K562 (cell line): ENCODE measurements around the gene MBD2. TPM values are rescaled to one million over a fixed set of nuclear protein-coding genes. Genes with fewer than 3 reads are reported as not detected.

Experiments
- ATAC-seq: fragments of 200-7000 bp; cut with Tn5 transposase; 3 replicates; pipeline ENCODE4 v1.9.1; 2020; ENCODE audit warnings: moderate library complexity
- BruUV-seq: library from RNA; stranded (reverse); fragments of 400-500 nt; replicated peaks from 2 replicates; lab custom pipeline; 2021; lab: Mats Ljungman, UMichigan
- CTCF ChIA-PET: fragments of 300-600 bp; formaldehyde crosslinking; extraction: SDS; loops from one replicate; lab custom pipeline; 2021; ENCODE audit warnings: low intra/inter-chr PET ratio; lab: Yijun Ruan, JAX
- POLR2A ChIA-PET: fragments of 300-600, 350-650 bp; sonication (Branson Sonifier 250); formaldehyde crosslinking; extraction: SDS; loops from one replicate; lab custom pipeline; 2021; ENCODE audit warnings: antibody characterized with exemption, inconsistent platforms; lab: Yijun Ruan, JAX
- DNase-seq, 4 experiments: peaks; one replicate each; pipeline versions ENCODE4 v3.0.0 to v3.0.0-alpha.2; 2011 to 2018; ENCODE audit warnings: low spot score in 3 of 4, mixed read lengths in 3 of 4; ENCODE audit errors: extremely low read depth in 1 of 4
- FAIRE-seq: peaks from 2 replicates; lab custom pipeline; 2011; peaks lifted over from hg19 to GRCh38; lab: Jason Lieb, UNC
- H2AFZ ChIP-seq: 2 replicates; pipeline ENCODE4 v1.6.0; 2011; ENCODE audit warnings: low read depth, low read length, control low read depth, inconsistent platforms
- H3K27ac ChIP-seq: fragments of 200-600 bp; 3 replicates; pipeline ENCODE4 v1.8.0; 2011; ENCODE audit warnings: low read depth, mild to moderate bottlenecking, control low read depth, inconsistent platforms, low read length, moderate library complexity, mixed read lengths; ENCODE audit errors: extremely low read depth
- H3K27me3 ChIP-seq, 2 experiments: fragments of 300-600 bp in 1 of 2; 2 replicates in 1 of 2; 3 replicates in 1 of 2; pipeline versions ENCODE4 v1.6.0 to v1.8.0; 2011; ENCODE audit warnings: inconsistent platforms in 2 of 2, low read length in 2 of 2, mild to moderate bottlenecking in 1 of 2, mixed read lengths in 1 of 2, moderate library complexity in 1 of 2; ENCODE audit not compliant: control insufficient read depth in 2 of 2, insufficient read depth in 2 of 2
- H3K36me3 ChIP-seq: fragments of 300-600 bp; 3 replicates; pipeline ENCODE4 v1.8.0; 2011; ENCODE audit warnings: mild to moderate bottlenecking, low read length, inconsistent platforms; ENCODE audit not compliant: control insufficient read depth, insufficient read depth
- H3K4me1 ChIP-seq, 2 experiments: fragments of 200-600 bp in 1 of 2; replicated peaks in 1 of 2; 2 replicates in 1 of 2; 3 replicates in 1 of 2; pipeline versions ENCODE4 v1.5.1 to v1.8.0; 2011; ENCODE audit warnings: inconsistent platforms in 2 of 2, low read length in 2 of 2, mild to moderate bottlenecking in 1 of 2, mixed read lengths in 1 of 2, moderate library complexity in 1 of 2; ENCODE audit not compliant: control insufficient read depth in 2 of 2, insufficient read depth in 2 of 2
- H3K4me2 ChIP-seq: 2 replicates; pipeline ENCODE4 v1.6.1; 2011; ENCODE audit warnings: low read length, control low read depth, inconsistent platforms, mixed read lengths; ENCODE audit not compliant: insufficient read depth
- H3K4me3 ChIP-seq: fragments of 200-600 bp; sonication (generic), shearing (Covaris generic); 2 replicates; pipeline ENCODE4 v1.5.1; 2016; ENCODE audit warnings: control low read depth, inconsistent platforms
- H3K79me2 ChIP-seq: fragments of 200-600 bp; 3 replicates; pipeline ENCODE4 v1.8.0; 2011; ENCODE audit warnings: low read length, inconsistent platforms; ENCODE audit not compliant: control insufficient read depth, insufficient read depth
- H3K9ac ChIP-seq, 2 experiments: 2 replicates each; pipeline versions ENCODE4 v1.6.0 to v1.6.1; 2011; ENCODE audit warnings: low read depth in 2 of 2, low read length in 2 of 2, control low read depth in 1 of 2, inconsistent platforms in 1 of 2, mild to moderate bottlenecking in 1 of 2, mixed read lengths in 1 of 2; ENCODE audit not compliant: insufficient read depth in 1 of 2
- H3K9me1 ChIP-seq: one replicate; pipeline ENCODE4 v1.6.0; 2011; ENCODE audit warnings: inconsistent platforms, mild to moderate bottlenecking, low read length, moderate library complexity; ENCODE audit not compliant: control insufficient read depth, insufficient read depth
- H3K9me3 ChIP-seq: replicated peaks from 2 replicates; pipeline ENCODE4 v1.5.1; 2011; ENCODE audit warnings: low read depth, low read length, inconsistent platforms; ENCODE audit not compliant: control insufficient read depth, insufficient read depth
- H4K20me1 ChIP-seq: replicated peaks from 2 replicates; pipeline ENCODE4 v1.6.1; 2011; ENCODE audit warnings: low read length, inconsistent platforms, mixed read lengths; ENCODE audit not compliant: control insufficient read depth, insufficient read depth
- CBFA2T2 ChIP-seq: fragments of 450-650 bp; conservative IDR thresholded peaks from 2 replicates; pipeline ENCODE4 v1.6.1; 2017; ENCODE audit warnings: mild to moderate bottlenecking
- KDM1A ChIP-seq, 2 experiments: fragments of 450-650 bp; IDR thresholded peaks; 2 replicates each; pipeline ENCODE4 v1.6.1; 2016; ENCODE audit warnings: mild to moderate bottlenecking in 2 of 2
- MCM7 ChIP-seq, 2 experiments: fragments of 450-650 bp; IDR thresholded peaks; 2 replicates each; pipeline ENCODE4 v1.6.1; 2016 to 2018
- NFIX ChIP-seq: fragments of 250-450 bp; sonication (Bioruptor Pico); IDR thresholded peaks from 2 replicates; pipeline ENCODE4 v1.4.0; 2020; ENCODE audit warnings: low read depth, mild to moderate bottlenecking, moderate library complexity
- POU5F1 ChIP-seq: fragments of 150-350 bp; IDR thresholded peaks from 2 replicates; pipeline ENCODE4 v1.6.1; 2014; ENCODE audit warnings: borderline replicate concordance, low read length, low read depth, mild to moderate bottlenecking; ENCODE audit not compliant: partially characterized antibody
- PTRF ChIP-seq: fragments of 450-650 bp; IDR thresholded peaks from 2 replicates; pipeline ENCODE4 v1.6.1; 2016; ENCODE audit warnings: mild to moderate bottlenecking, missing genetic modification characterization, missing compliant biosample characterization
- RAD51 ChIP-seq: fragments of 450-650 bp; IDR thresholded peaks from 2 replicates; pipeline ENCODE4 v1.7.1; 2016; ENCODE audit warnings: low read depth, mild to moderate bottlenecking, borderline replicate concordance
- SIN3A ChIP-seq, 2 experiments: fragments of 150-350 bp in 1 of 2; IDR thresholded peaks; 2 replicates each; pipeline ENCODE4 v1.6.1; 2011 to 2016; ENCODE audit warnings: borderline replicate concordance in 2 of 2, low read depth in 2 of 2, low read length in 2 of 2, mild to moderate bottlenecking in 2 of 2, moderate library complexity in 2 of 2; ENCODE audit not compliant: control insufficient read depth in 1 of 2
- TAF15 ChIP-seq: fragments of 200-400 bp; formaldehyde crosslinking; IDR thresholded peaks from 2 replicates; pipeline ENCODE4 v1.6.1; 2017; ENCODE audit warnings: mild to moderate bottlenecking, low read depth, low read length, moderate library complexity
- TOE1 ChIP-seq, 2 experiments: fragments of 450-650 bp in 1 of 2; sonication (generic) in 1 of 2; formaldehyde crosslinking in 1 of 2; IDR thresholded peaks; 2 replicates each; pipeline versions ENCODE4 v1.7.1 to v1.8.0; 2016 to 2022; ENCODE audit warnings: borderline replicate concordance in 2 of 2, mild to moderate bottlenecking in 2 of 2, antibody characterized with exemption in 1 of 2, inconsistent platforms in 1 of 2, low read depth in 1 of 2, missing genetic modification reagents in 1 of 2, moderate library complexity in 1 of 2
- ZNF197 ChIP-seq: fragments of 200-800 bp; sonication (Bioruptor generic); IDR thresholded peaks from 2 replicates; pipeline ENCODE4 v1.6.1; 2016; ENCODE audit warnings: low read depth, missing genetic modification characterization, missing compliant biosample characterization
- WGBS: fragments of 100-300 bp; shearing (Covaris generic); methylation state at CpG from one replicate; pipeline ENCODE4 v1.1.6; 2016; ENCODE audit warnings: low coverage, mixed read lengths; ENCODE audit not compliant: insufficient coverage; ENCODE audit errors: missing lambda C conversion rate; 5-methylcytosine and 5-hydroxymethylcytosine counted together
- in situ Hi-C: fragments of 300-500 bp; cut with MboI; formaldehyde crosslinking; loops from 4 replicates; pipeline ENCODE4 v1.15.0; 2018; ENCODE audit warnings: inconsistent platforms, mixed read lengths
- intact Hi-C: fragments of 100-400 bp; cut with micrococcal nuclease; formaldehyde crosslinking; loops from 2 replicates; pipeline ENCODE4 v1.14.2; 2022
- polyA plus RNA-seq, 8 experiments: library from polyadenylated mRNA; depleted of rRNA in 4 of 8; stranded (reverse) in 5 of 8; unstranded in 3 of 8; fragments of >200 nt; fragmentation: Nextera tagmentation in 2 of 8; fragmentation: Illumina TruSeq in 1 of 8; extraction: Ambion mirVana in 2 of 8; extraction: Trizol in 1 of 8; gene quantifications; 2 replicates each; pipeline versions ENCODE4 v1.2.1 to v1.2.3, GENCODE V29; 2011 to 2014; ENCODE audit warnings: inconsistent platforms in 1 of 8, missing spikeins in 1 of 8
- total RNA-seq, 7 experiments: library from RNA; depleted of rRNA in 6 of 7; stranded (reverse); fragments of >200 nt in 6 of 7; fragmentation: Illumina TruSeq in 2 of 7; extraction: Trizol in 2 of 7; gene quantifications; 2 replicates each; pipeline versions ENCODE4 v1.2.1 to v1.2.3, GENCODE V29; 2011 to 2021; ENCODE audit warnings: low replicate concordance in 1 of 7

Gene MBD2
- total and polyA plus RNA-seq, 9 of the 15 experiments (the other 6 are each of a cell fraction or from before 2014, with no cell fraction given): 4.4 to 40.2 (median 13.9) TPM

DNA sequence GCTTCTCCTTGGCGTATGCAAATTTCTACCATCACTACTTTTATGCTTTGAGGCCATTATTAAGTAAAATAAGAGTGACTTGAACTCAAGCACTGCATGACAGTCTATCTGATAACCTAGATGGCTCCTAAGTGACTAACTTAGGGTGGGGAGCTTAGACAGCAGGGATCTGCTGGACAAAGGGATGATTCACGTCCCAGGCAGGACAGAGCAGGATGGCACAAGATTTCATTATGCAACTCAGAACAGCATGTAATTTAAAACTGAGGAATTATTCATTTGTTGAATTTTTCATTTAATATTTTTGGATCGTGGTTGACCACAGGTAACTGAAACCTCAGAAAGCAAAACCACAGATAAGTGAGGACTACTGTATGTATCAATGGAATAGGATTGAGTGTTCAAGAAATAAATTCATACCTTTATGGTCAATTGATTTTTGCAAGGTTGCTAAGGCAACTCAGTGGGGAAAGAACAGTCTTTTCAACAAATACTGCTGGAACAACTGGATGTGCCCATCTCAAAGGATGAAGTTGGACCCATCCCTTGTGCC is 115.3 kb downstream of the MBD2 start:
- no peak overlapping the region for H3K27ac ChIP-seq
- no peaks in the 10 kb centered on the region for H3K4me1 ChIP-seq
- H3K79me2 ChIP-seq: no peaks in the 10 kb centered on the region
- H2AFZ ChIP-seq: no peak overlapping the region
- no peak for ATAC-seq
- ChIA-PET CTCF (no interaction called here), POLR2A (no interaction called here)
- H3K9ac ChIP-seq: no peak overlapping the region
- no peaks in the 10 kb centered on the region for H3K36me3 ChIP-seq
- H4K20me1 ChIP-seq: no peaks in the 10 kb centered on the region
- H3K4me2 ChIP-seq: no peak overlapping the region
- no peak for DNase-seq
- no peaks in the 10 kb centered on the region for H3K9me3 ChIP-seq
- no peak for FAIRE-seq
- no peak overlapping the region for H3K4me3 ChIP-seq
- BruUV-seq: no TSS peak
- intact Hi-C loops: no loop called here
- H3K27me3 ChIP-seq: no peaks in the 10 kb centered on the region
- TF ChIP-seq NFIX (no peak), POU5F1 (no peak), KDM1A (IDR thresholded peaks at IDR 0.05) (no peak), TAF15 (no peak)
- 0% methylated on average over 3 of the region's 3 CpGs for WGBS
- in situ Hi-C loops: loop anchor here (25.0 kb wide), 1 partner anchor 547 kb away; no protein-coding TSS in a partner anchor
- H3K9me1 ChIP-seq: no peaks in the 10 kb centered on the region

DNA sequence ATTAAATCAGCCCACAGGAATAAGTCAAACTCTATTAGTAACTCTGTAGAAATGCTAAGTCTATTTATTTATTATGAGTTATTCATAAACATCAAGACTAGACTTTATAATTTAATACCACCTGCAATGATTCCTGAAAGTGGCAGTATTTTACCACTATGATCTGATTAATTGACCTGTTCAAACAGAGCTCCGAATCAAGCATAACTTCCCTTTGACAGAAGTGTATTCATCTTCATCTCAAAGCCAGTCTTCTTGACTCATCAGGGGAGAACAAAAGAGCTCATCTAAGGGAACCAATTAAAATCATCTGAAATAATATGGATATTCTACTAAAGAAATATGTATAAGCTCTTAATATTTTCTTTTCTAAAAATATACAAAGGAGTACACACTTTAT is 122.3 kb downstream of the MBD2 start:
- no peaks in the 10 kb centered on the region for H4K20me1 ChIP-seq
- WGBS: 0% methylated on average over 1 of the region's 1 CpG
- DNase-seq (no peak), ATAC-seq (no peak), FAIRE-seq (no peak)
- in situ Hi-C loops: loop anchor here (25.0 kb wide), 1 partner anchor 540 kb away; no protein-coding TSS in a partner anchor
- H3K79me2 ChIP-seq: no peaks in the 10 kb centered on the region
- H3K9me3 ChIP-seq: no peaks in the 10 kb centered on the region
- ChIA-PET POLR2A (no interaction called here), CTCF (no interaction called here)
- H3K36me3 ChIP-seq: no peaks in the 10 kb centered on the region
- intact Hi-C loops: no loop called here
- H3K4me3 ChIP-seq: no peak overlapping the region
- H3K27me3 ChIP-seq: no peaks in the 10 kb centered on the region
- TF ChIP-seq TOE1 (IDR thresholded peaks at IDR 0.05; ENCODE audit: borderline replicate concordance) (no peak), TOE1 (CRISPR knock-in tag; IDR thresholded peaks at IDR 0.05; ENCODE audit: borderline replicate concordance, low read depth) (no peak), CBFA2T2 (no peak), RAD51 (no peak), PTRF (tag) (no peak), MCM7 (IDR thresholded peaks at IDR 0.05) (no peak), ZNF197 (CRISPR knock-in tag) (no peak), SIN3A (IDR thresholded peaks at IDR 0.05; ENCODE audit: borderline replicate concordance in 2 of 2, control insufficient read depth in 1 of 2, low read depth in 2 of 2, low read length in 2 of 2) (no peak)
- H3K4me1 ChIP-seq: no peaks in the 10 kb centered on the region
- no peak overlapping the region for H2AFZ ChIP-seq
- no peak overlapping the region for H3K9ac ChIP-seq
- H3K4me2 ChIP-seq: no peak overlapping the region
- no peaks in the 10 kb centered on the region for H3K9me1 ChIP-seq
- no peak overlapping the region for H3K27ac ChIP-seq
- BruUV-seq: no TSS peak
